Calu3 (cell line): ENCODE results near the gene HECTD1. TPM values are rescaled to one million over a fixed set of nuclear protein-coding genes. Genes with fewer than 3 reads are reported as not detected.

Source experiments
- BruUV-seq: library from RNA; stranded (reverse); fragments of 400-500 nt; replicated peaks from 2 replicates; lab custom pipeline; 2021; lab: Mats Ljungman, UMichigan
- CTCF ChIA-PET: fragments of 300-600 bp; sonication (Branson Sonifier 250); formaldehyde crosslinking; loops from one replicate; lab custom pipeline; 2022; ENCODE audit warnings: antibody characterized with exemption; lab: Charles Lee
- DNase-seq: peaks from one replicate; pipeline ENCODE4 v3.0.0; 2022
- H3K27ac Mint-ChIP-seq: one replicate; pipeline ENCODE4 v1.8.0; 2022; ENCODE audit warnings: mixed read lengths; ENCODE audit not compliant: unreplicated experiment
- H3K27me3 Mint-ChIP-seq: one replicate; pipeline ENCODE4 v1.8.0; 2022; ENCODE audit warnings: mixed read lengths; ENCODE audit not compliant: unreplicated experiment
- H3K36me3 Mint-ChIP-seq: one replicate; pipeline ENCODE4 v1.8.0; 2022; ENCODE audit warnings: mild to moderate bottlenecking, moderate library complexity, mixed read lengths; ENCODE audit not compliant: insufficient read depth, unreplicated experiment
- H3K4me1 Mint-ChIP-seq: one replicate; pipeline ENCODE4 v1.8.0; 2022; ENCODE audit warnings: mild to moderate bottlenecking, low read depth, mixed read lengths; ENCODE audit not compliant: unreplicated experiment
- H3K4me3 Mint-ChIP-seq: one replicate; pipeline ENCODE4 v1.8.0; 2022; ENCODE audit warnings: mild to moderate bottlenecking, low read depth, moderate library complexity, mixed read lengths; ENCODE audit not compliant: unreplicated experiment
- H3K9me3 Mint-ChIP-seq: one replicate; pipeline ENCODE4 v1.8.0; 2022; ENCODE audit warnings: low read depth, mixed read lengths; ENCODE audit not compliant: unreplicated experiment
- intact Hi-C: fragments of 100-400 bp; cut with micrococcal nuclease; formaldehyde crosslinking; loops from one replicate; pipeline ENCODE4 v1.10.0; 2022; ENCODE audit not compliant: unreplicated experiment
- total RNA-seq: library from RNA; stranded (reverse); gene quantifications from 2 replicates; pipeline ENCODE4 v1.2.3, GENCODE V29; 2022
- TF ChIP-seq, protein P1 (sequence below): fragments of 200-600 bp; IDR thresholded peaks from one replicate; pipeline ENCODE4 v1.8.0; 2022; ENCODE audit warnings: antibody characterized with exemption; ENCODE audit not compliant: unreplicated experiment

The HECTD1 gene
- total RNA-seq, 1 experiment from 2014 or later: 98.6 TPM

DNA sequence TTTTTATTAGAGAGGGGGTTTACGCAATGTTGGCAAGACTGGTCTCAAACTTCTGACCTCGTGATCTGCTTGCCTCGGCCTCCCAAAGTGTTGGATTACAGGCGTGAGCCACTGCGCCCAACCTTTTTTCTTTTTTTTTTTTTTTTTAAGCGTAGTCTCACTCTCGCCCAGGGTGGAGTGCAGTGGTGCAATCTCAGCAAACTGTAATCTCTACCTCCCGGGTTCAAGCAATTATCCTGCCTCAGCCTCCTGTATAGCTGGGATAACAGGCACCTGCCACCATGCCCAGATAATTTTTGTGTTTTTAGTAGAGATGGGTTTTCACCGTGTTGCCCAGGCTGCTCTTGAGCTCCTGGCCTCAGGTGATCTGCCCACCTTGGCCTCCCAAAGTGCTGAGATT is 8.8 kb upstream of the HECTD1 start:
- no peaks in the 10 kb centered on the region for H3K9me3 Mint-ChIP-seq
- no peaks in the 10 kb centered on the region for H3K27me3 Mint-ChIP-seq
- H3K4me3 Mint-ChIP-seq: no peak overlapping the region
- no peaks in the 10 kb centered on the region for H3K4me1 Mint-ChIP-seq
- no peaks in the 10 kb centered on the region for H3K36me3 Mint-ChIP-seq
- TF ChIP-seq, protein P1, sequence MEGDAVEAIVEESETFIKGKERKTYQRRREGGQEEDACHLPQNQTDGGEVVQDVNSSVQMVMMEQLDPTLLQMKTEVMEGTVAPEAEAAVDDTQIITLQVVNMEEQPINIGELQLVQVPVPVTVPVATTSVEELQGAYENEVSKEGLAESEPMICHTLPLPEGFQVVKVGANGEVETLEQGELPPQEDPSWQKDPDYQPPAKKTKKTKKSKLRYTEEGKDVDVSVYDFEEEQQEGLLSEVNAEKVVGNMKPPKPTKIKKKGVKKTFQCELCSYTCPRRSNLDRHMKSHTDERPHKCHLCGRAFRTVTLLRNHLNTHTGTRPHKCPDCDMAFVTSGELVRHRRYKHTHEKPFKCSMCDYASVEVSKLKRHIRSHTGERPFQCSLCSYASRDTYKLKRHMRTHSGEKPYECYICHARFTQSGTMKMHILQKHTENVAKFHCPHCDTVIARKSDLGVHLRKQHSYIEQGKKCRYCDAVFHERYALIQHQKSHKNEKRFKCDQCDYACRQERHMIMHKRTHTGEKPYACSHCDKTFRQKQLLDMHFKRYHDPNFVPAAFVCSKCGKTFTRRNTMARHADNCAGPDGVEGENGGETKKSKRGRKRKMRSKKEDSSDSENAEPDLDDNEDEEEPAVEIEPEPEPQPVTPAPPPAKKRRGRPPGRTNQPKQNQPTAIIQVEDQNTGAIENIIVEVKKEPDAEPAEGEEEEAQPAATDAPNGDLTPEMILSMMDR: no peak
- CTCF ChIA-PET: no interaction called here
- BruUV-seq: no TSS peak
- DNase-seq: no peak
- no peak overlapping the region for H3K27ac Mint-ChIP-seq
- intact Hi-C loops: no loop called here

DNA sequence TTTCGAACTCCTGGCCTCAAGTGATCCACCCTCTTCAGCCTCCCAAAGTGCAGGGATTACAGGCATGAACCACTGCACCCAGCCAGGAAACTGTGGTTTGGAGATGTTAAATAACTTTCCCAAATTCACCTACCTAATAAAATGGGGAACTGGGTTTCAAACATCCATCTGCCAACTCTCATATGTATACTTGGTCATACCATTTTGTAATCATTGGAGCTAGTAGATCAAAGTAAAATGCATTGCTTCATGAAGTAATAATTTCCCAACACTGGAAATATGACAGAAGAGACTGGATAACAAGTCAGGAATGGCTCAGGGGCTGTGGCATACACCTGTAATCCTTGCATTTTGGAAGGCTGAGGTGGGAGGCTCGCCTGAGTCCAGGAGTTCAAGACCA is 5.3 kb upstream of the HECTD1 start:
- Mint-ChIP-seq H3K4me1 (peaks cover 17% of the 10 kb centered on the region), H3K27ac (no peak overlapping the region), H3K4me3 (no peak overlapping the region), H3K9me3 (no peaks in the 10 kb centered on the region), H3K27me3 (no peaks in the 10 kb centered on the region), H3K36me3 (peaks cover 6% of the 10 kb centered on the region)
- intact Hi-C loops: no loop called here
- TF ChIP-seq, protein P1: no peak
- CTCF ChIA-PET: no interaction called here
- BruUV-seq: no TSS peak
- no peak for DNase-seq

DNA sequence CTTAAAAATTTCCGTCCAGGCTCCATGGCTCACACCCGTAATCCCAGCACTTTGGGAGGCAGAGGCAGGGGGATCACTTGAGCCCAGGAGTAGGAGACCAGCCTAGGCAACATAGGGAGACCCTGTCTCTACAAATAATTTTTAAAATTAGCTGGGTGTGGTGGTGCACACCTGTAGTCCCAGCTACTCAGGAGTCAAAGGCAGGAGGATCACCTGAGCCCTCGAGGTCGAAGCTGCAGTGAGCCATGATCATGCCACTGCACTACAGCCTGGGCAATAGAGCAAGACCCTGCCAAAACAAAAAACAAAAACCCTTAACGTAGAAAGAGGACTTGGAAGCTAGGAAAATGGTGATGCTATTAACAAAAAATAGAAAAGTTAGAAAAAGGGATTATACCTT is 2.0 kb upstream of the HECTD1 start:
- H3K4me1 Mint-ChIP-seq: peaks cover 18% of the 10 kb centered on the region
- no peak overlapping the region for H3K27ac Mint-ChIP-seq
- CTCF ChIA-PET: interaction anchor here (0.6 to 1.3 kb wide), 3 partner anchors 76 to 88 kb away, joined by 4 to 5 read pairs (median 4); no protein-coding TSS in a partner anchor
- DNase-seq: no peak
- H3K4me3 Mint-ChIP-seq: no peak overlapping the region
- TF ChIP-seq, protein P1: no peak
- H3K27me3 Mint-ChIP-seq: no peaks in the 10 kb centered on the region
- peaks cover 36% of the 10 kb centered on the region for H3K36me3 Mint-ChIP-seq
- BruUV-seq: no TSS peak
- no peaks in the 10 kb centered on the region for H3K9me3 Mint-ChIP-seq
- intact Hi-C loops: loop anchor here (2.0 to 10.0 kb wide), 3 partner anchors 53 to 148 kb away; no protein-coding TSS in a partner anchor

DNA sequence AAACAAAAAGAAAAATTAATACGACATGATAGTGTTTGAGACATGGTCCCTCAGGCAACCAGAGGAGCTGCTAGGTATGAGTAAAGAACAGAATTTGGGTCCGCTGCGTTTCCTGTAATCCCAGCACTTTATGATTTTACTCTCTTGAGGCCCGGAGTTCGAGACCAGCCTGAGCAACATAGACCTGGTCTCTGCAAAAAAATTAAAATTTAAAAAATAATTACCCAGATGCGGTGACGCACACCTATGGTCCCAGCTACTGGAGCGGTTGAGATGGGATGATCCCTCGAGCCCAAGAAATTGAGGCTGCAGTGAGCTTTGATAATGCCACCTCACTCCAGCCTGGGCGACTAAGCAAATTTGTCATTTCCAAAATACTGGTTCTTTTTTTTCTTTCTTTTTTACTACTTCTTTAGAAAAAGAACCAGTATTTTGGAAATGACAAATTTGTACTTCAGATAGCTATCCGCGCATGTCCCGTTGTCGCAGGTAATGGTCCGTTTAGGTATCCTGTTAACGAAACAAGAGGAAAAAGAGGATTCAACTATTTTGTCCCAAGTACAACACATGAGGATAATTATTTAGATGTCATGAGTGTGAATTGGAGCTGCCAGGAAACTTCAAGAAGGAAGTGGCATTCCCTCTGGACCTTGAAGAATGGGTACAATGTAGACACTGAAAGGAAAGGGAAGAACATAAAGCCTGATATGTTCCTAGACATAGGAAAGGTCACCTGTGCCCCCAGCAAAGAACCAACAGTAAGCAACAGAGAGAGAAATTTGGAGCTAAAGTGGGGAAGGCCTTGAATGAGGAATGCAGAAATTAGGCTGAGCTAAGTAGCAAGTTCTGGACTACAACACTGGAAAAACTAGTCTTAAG is 1.2 kb upstream of the HECTD1 start:
- H3K4me3 Mint-ChIP-seq: peak overlapping the region; percentile 81
- TF ChIP-seq, protein P1: no peak
- CTCF ChIA-PET: interaction anchor here (0.6 to 2.2 kb wide), 5 partner anchors 25 to 128 kb away, joined by 3 to 6 read pairs (median 3); no protein-coding TSS in a partner anchor
- peak overlapping the region; percentile 96 for H3K27ac Mint-ChIP-seq
- no TSS peak for BruUV-seq
- peaks cover 44% of the 10 kb centered on the region for H3K36me3 Mint-ChIP-seq
- no peaks in the 10 kb centered on the region for H3K9me3 Mint-ChIP-seq
- intact Hi-C loops: loop anchor here (2.0 to 10.0 kb wide), 3 partner anchors 54 to 149 kb away; no protein-coding TSS in a partner anchor
- H3K27me3 Mint-ChIP-seq: no peaks in the 10 kb centered on the region
- DNase-seq: no peak
- H3K4me1 Mint-ChIP-seq: peaks cover 18% of the 10 kb centered on the region
